B cell (primary cell): ENCODE results near the gene DNAJC4. TPM values are rescaled to one million over a fixed set of nuclear protein-coding genes. Genes with fewer than 3 reads are reported as not detected.

Experiments used
- ATAC-seq: fragments of 200-7000 bp; cut with Tn5 transposase; one replicate; pipeline ENCODE4 v1.10.0; 2021; ENCODE audit warnings: low read depth, mild to moderate bottlenecking, moderate number of reproducible peaks, moderate library complexity
- CTCF ChIA-PET: fragments of 350-600 bp; sonication (Branson Sonifier 250); formaldehyde crosslinking; loops from one replicate; lab custom pipeline; 2021; ENCODE audit warnings: antibody characterized with exemption, inconsistent platforms; lab: Charles Lee
- POLR2A ChIA-PET: fragments of 350-600 bp; sonication (Branson Sonifier 250); formaldehyde crosslinking; loops from one replicate; lab custom pipeline; 2021; ENCODE audit warnings: antibody characterized with exemption; lab: Charles Lee
- DNase-seq: peaks from one replicate; pipeline ENCODE4 v3.0.0; 2013
- H2AFZ ChIP-seq: 2 replicates; pipeline ENCODE4 v1.6.1; 2012; ENCODE audit warnings: mild to moderate bottlenecking, low read depth, low read length; ENCODE audit not compliant: insufficient read depth, poor library complexity, severe bottlenecking
- H3K27ac ChIP-seq, 2 donors: 1 replicate in 1 of 2; 2 replicates in 1 of 2; pipeline ENCODE4 v1.5.1; 2012 to 2013; ENCODE audit warnings: low read length in 2 of 2, mild to moderate bottlenecking in 2 of 2, moderate library complexity in 1 of 2
- H3K27me3 ChIP-seq, 4 experiments: fragments of 200-600 bp in 1 of 4; sonication (generic) in 1 of 4; replicated peaks in 1 of 4; 1 replicate in 2 of 4; 2 replicates in 2 of 4; pipeline versions ENCODE4 v1.6.1 to v1.7.0; 2013 to 2016; ENCODE audit warnings: low read length in 3 of 4, mild to moderate bottlenecking in 2 of 4, mixed read lengths in 1 of 4, moderate library complexity in 1 of 4; ENCODE audit not compliant: insufficient read depth in 4 of 4, control insufficient read depth in 3 of 4; ENCODE audit errors: control extremely low read depth in 1 of 4
- H3K36me3 ChIP-seq, 2 experiments: replicated peaks in 1 of 2; 1 replicate in 1 of 2; 2 replicates in 1 of 2; pipeline versions ENCODE4 v1.6.1 to v1.7.1; 2013; ENCODE audit warnings: low read length in 1 of 2; ENCODE audit not compliant: insufficient read depth in 2 of 2, control insufficient read depth in 1 of 2; ENCODE audit errors: control extremely low read depth in 1 of 2, extremely low read depth in 1 of 2
- H3K4me1 ChIP-seq, 2 donors: fragments of 200-600 bp in 1 of 2; sonication (generic) in 1 of 2; 1 replicate in 1 of 2; 2 replicates in 1 of 2; pipeline versions ENCODE4 v1.5.1 to v1.6.1; 2013 to 2017; ENCODE audit warnings: low read length in 2 of 2; ENCODE audit not compliant: control insufficient read depth in 2 of 2, insufficient read depth in 2 of 2
- H3K4me2 ChIP-seq: replicated peaks from 2 replicates; pipeline ENCODE3; 2012; ENCODE audit warnings: mild to moderate bottlenecking, low read depth, low read length; ENCODE audit not compliant: poor library complexity, severe bottlenecking
- H3K4me3 ChIP-seq, 5 experiments: fragments of 200-600 bp in 1 of 5; sonication (generic) in 1 of 5; 1 replicate in 3 of 5; 2 replicates in 2 of 5; pipeline versions ENCODE4 v1.5.1 to v1.7.0; 2011 to 2016; ENCODE audit warnings: low read length in 4 of 5, mild to moderate bottlenecking in 4 of 5, low read depth in 2 of 5, control low read depth in 1 of 5, moderate library complexity in 1 of 5; ENCODE audit not compliant: insufficient read depth in 1 of 5; ENCODE audit errors: control extremely low read depth in 1 of 5, extremely low read depth in 1 of 5
- H3K79me2 ChIP-seq: fragments of 200-600 bp; sonication (generic); one replicate; pipeline ENCODE4 v1.6.0; 2016; ENCODE audit warnings: low read length; ENCODE audit not compliant: control insufficient read depth, insufficient read depth
- H3K9ac ChIP-seq: fragments of 200-600 bp; sonication (generic); 2 replicates; pipeline ENCODE4 v1.6.1; 2017; ENCODE audit warnings: mild to moderate bottlenecking, low read length, moderate library complexity
- H3K9me3 ChIP-seq, 3 donors: one replicate each; pipeline versions ENCODE4 v1.6.1 to v1.7.1; 2013; ENCODE audit warnings: low read length in 2 of 3; ENCODE audit not compliant: control insufficient read depth in 2 of 3, insufficient read depth in 1 of 3; ENCODE audit errors: control extremely low read depth in 1 of 3
- H4K20me1 ChIP-seq: 2 replicates; pipeline ENCODE4 v1.6.0; 2012; ENCODE audit warnings: mild to moderate bottlenecking, low read length; ENCODE audit not compliant: insufficient read depth, control insufficient read depth, poor library complexity, severe bottlenecking
- H3K27ac Mint-ChIP-seq: one replicate; pipeline ENCODE4 v1.8.0; 2021; ENCODE audit warnings: mixed read lengths
- H3K27me3 Mint-ChIP-seq: one replicate; pipeline ENCODE4 v1.8.0; 2021; ENCODE audit warnings: mixed read lengths
- H3K4me1 Mint-ChIP-seq: one replicate; pipeline ENCODE4 v1.8.0; 2021; ENCODE audit warnings: mixed read lengths
- H3K4me3 Mint-ChIP-seq: one replicate; pipeline ENCODE4 v1.8.0; 2021; ENCODE audit warnings: mixed read lengths
- H3K9me3 Mint-ChIP-seq: one replicate; pipeline ENCODE4 v1.8.0; 2022; ENCODE audit warnings: mixed read lengths; ENCODE audit not compliant: insufficient read depth
- EZH2 ChIP-seq: IDR thresholded peaks from 2 replicates; pipeline ENCODE4 v1.6.1; 2012; ENCODE audit warnings: borderline replicate concordance, low read depth, mild to moderate bottlenecking, moderate library complexity, low read length; ENCODE audit not compliant: insufficient read depth, poor library complexity, severe bottlenecking
- WGBS: methylation state at CpG from one replicate; pipeline ENCODE4 v1.1.5; 2013; ENCODE audit warnings: missing lambda C conversion rate; ENCODE audit not compliant: insufficient coverage; 5-methylcytosine and 5-hydroxymethylcytosine counted together
- intact Hi-C: fragments of 100-400 bp; cut with micrococcal nuclease; formaldehyde crosslinking; loops from one replicate; pipeline ENCODE4 v1.10.0; 2022
- polyA plus RNA-seq: library from polyadenylated mRNA; depleted of rRNA; stranded (reverse); fragments of >200 nt; gene quantifications from 2 replicates; pipeline ENCODE4 v1.2.3, GENCODE V29; 2012
- total RNA-seq, 2 donors: library from RNA; stranded (reverse); fragments of 120-200 nt in 1 of 2; gene quantifications; 1 replicate in 1 of 2; 2 replicates in 1 of 2; pipeline versions ENCODE4 v1.2.3 to v1.2.4, GENCODE V29; 2013 to 2022
- TF ChIP-seq, protein P1 (sequence below): fragments of 200-600 bp; IDR thresholded peaks from one replicate; pipeline ENCODE4 v1.8.0; 2022; ENCODE audit warnings: antibody characterized with exemption, mild to moderate bottlenecking

Gene DNAJC4
- total and polyA plus RNA-seq, 2 donors (not counting 1 experiment from before 2014, with no cell fraction given) = 74.4 to 105 TPM

DNA sequence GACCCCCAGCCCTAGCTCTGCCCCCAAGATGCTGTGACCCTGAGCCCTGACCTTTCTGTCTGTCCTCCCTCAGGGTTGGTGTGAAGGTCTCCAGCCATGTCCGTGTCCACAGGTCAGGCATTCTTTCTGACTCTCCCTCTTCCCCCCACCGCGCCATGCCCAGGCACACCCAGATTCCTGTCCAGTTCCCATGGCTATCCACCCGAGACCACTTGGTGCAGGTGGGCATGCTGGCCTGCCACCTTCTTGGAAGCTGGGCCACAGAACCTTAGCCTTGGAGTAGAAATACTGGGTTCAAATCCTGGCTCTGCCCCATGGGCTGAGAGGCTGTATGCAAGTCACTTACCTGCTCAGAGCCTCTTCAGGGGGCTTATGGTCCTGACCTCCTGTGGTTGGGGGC lies 18.7 kb downstream of the DNAJC4 start:
- H3K4me1 ChIP-seq = peaks cover 27 to 51% of the 10 kb centered on the region in 2 donors
- no peaks in the 10 kb centered on the region for H3K27me3 ChIP-seq
- no peaks in the 10 kb centered on the region for H3K9me3 ChIP-seq
- no peaks in the 10 kb centered on the region for H4K20me1 ChIP-seq
- no peak overlapping the region for H3K4me2 ChIP-seq
- TF ChIP-seq, protein P1, sequence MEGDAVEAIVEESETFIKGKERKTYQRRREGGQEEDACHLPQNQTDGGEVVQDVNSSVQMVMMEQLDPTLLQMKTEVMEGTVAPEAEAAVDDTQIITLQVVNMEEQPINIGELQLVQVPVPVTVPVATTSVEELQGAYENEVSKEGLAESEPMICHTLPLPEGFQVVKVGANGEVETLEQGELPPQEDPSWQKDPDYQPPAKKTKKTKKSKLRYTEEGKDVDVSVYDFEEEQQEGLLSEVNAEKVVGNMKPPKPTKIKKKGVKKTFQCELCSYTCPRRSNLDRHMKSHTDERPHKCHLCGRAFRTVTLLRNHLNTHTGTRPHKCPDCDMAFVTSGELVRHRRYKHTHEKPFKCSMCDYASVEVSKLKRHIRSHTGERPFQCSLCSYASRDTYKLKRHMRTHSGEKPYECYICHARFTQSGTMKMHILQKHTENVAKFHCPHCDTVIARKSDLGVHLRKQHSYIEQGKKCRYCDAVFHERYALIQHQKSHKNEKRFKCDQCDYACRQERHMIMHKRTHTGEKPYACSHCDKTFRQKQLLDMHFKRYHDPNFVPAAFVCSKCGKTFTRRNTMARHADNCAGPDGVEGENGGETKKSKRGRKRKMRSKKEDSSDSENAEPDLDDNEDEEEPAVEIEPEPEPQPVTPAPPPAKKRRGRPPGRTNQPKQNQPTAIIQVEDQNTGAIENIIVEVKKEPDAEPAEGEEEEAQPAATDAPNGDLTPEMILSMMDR = no peak
- no peak for TF ChIP-seq EZH2
- no peak overlapping the region for H3K9ac ChIP-seq
- no peak for DNase-seq
- POLR2A ChIA-PET = interaction anchor here (0.7 to 1.8 kb wide), 3 partner anchors 27 to 69 kb away, joined by 3 to 5 read pairs (median 3); partner anchors contain the start of gene PRDX5
- H3K4me3 ChIP-seq = no peak overlapping the region
- intact Hi-C loops = no loop called here
- Mint-ChIP-seq H3K27ac (peak overlapping the region; percentile 20), H3K27me3 (no peaks in the 10 kb centered on the region), H3K9me3 (no peaks in the 10 kb centered on the region), H3K4me3 (peak overlapping the region; percentile 67), H3K4me1 (peaks cover 33% of the 10 kb centered on the region)
- ATAC-seq = no peak
- H3K79me2 ChIP-seq = peaks cover 4% of the 10 kb centered on the region
- H2AFZ ChIP-seq = no peak overlapping the region
- peaks cover 0 to 2% of the 10 kb centered on the region in 2 experiments for H3K36me3 ChIP-seq
- 100% methylated on average over 4 of the region's 4 CpGs for WGBS
- H3K27ac ChIP-seq = no peak overlapping the region
- CTCF ChIA-PET = interaction anchor here (1.2 to 10.4 kb wide), 6 partner anchors 10 to 56 kb away, joined by 3 to 141 read pairs (median 20); partner anchors contain the start of genes CATSPERZ and FERMT3
